Endothelial cell of umbilical vein (primary cell): ENCODE measurements around the gene ARHGEF11. TPM values are rescaled to one million over a fixed set of nuclear protein-coding genes. Genes with fewer than 3 reads are reported as not detected.

Experiments used
- BruUV-seq: library from RNA; stranded (reverse); fragments of 400-500 nt; replicated peaks from 2 replicates; lab custom pipeline; 2021; lab: Mats Ljungman, UMichigan
- CTCF ChIA-PET: fragments of 300-600, 350-600 bp; sonication (Branson Sonifier 250); formaldehyde crosslinking; loops from one replicate; lab custom pipeline; 2021; ENCODE audit warnings: antibody characterized with exemption, inconsistent platforms; lab: Charles Lee
- POLR2A ChIA-PET: fragments of 300-600, 350-600 bp; sonication (Branson Sonifier 250); formaldehyde crosslinking; loops from one replicate; lab custom pipeline; 2021; ENCODE audit warnings: antibody characterized with exemption, inconsistent platforms; lab: Charles Lee
- DNase-seq: peaks from one replicate; pipeline ENCODE4 v3.0.0-alpha.2; 2011; ENCODE audit warnings: low read depth, low spot score
- FAIRE-seq: peaks from 2 replicates; lab custom pipeline; 2011; peaks lifted over from hg19 to GRCh38; lab: Jason Lieb, UNC
- H2AFZ ChIP-seq: 2 replicates; pipeline ENCODE4 v1.6.0; 2012; ENCODE audit warnings: low read depth, low read length, control low read depth, inconsistent platforms
- H3K27ac ChIP-seq: 2 replicates; pipeline ENCODE4 v1.5.1; 2011; ENCODE audit warnings: low read depth, mild to moderate bottlenecking, control low read depth, low read length, moderate library complexity; ENCODE audit not compliant: insufficient read depth
- H3K27me3 ChIP-seq, 2 experiments: 2 replicates each; pipeline versions ENCODE4 v1.6.0 to v1.6.1; 2011; ENCODE audit warnings: low read length in 2 of 2, mixed read lengths in 1 of 2; ENCODE audit not compliant: control insufficient read depth in 2 of 2, insufficient read depth in 2 of 2
- H3K36me3 ChIP-seq, 2 experiments: 2 replicates in 1 of 2; 3 replicates in 1 of 2; pipeline ENCODE4 v1.5.1; 2011; ENCODE audit warnings: low read length in 2 of 2, mild to moderate bottlenecking in 1 of 2, moderate library complexity in 1 of 2; ENCODE audit not compliant: control insufficient read depth in 2 of 2, insufficient read depth in 2 of 2; ENCODE audit errors: extremely low read depth in 1 of 2
- H3K4me1 ChIP-seq: 3 replicates; pipeline ENCODE4 v1.5.1; 2011; ENCODE audit warnings: mild to moderate bottlenecking, low read length; ENCODE audit not compliant: control insufficient read depth, insufficient read depth; ENCODE audit errors: extremely low read depth
- H3K4me2 ChIP-seq: 2 replicates; pipeline ENCODE4 v1.6.1; 2011; ENCODE audit warnings: low read length, control low read depth, mixed read lengths; ENCODE audit not compliant: insufficient read depth
- H3K4me3 ChIP-seq, 3 experiments: fragments of 200-600 bp in 1 of 3; sonication (generic), shearing (Covaris generic) in 1 of 3; replicated peaks in 1 of 3; 2 replicates each; pipeline ENCODE4 v1.5.1; 2011 to 2016; ENCODE audit warnings: control low read depth in 3 of 3, low read length in 3 of 3, mild to moderate bottlenecking in 2 of 3, inconsistent platforms in 1 of 3, low read depth in 1 of 3, moderate library complexity in 1 of 3; ENCODE audit not compliant: insufficient read depth in 1 of 3
- H3K79me2 ChIP-seq: 2 replicates; pipeline ENCODE4 v1.6.0; 2012; ENCODE audit warnings: low read length, inconsistent platforms; ENCODE audit not compliant: control insufficient read depth, insufficient read depth
- H3K9ac ChIP-seq: replicated peaks from 2 replicates; pipeline ENCODE3; 2011; ENCODE audit warnings: low read length, control low read depth; ENCODE audit not compliant: insufficient read depth; ENCODE audit errors: extremely low read depth
- H3K9me1 ChIP-seq: replicated peaks from 3 replicates; pipeline ENCODE4 v1.6.0; 2011; ENCODE audit warnings: mild to moderate bottlenecking, low read length; ENCODE audit not compliant: control insufficient read depth, insufficient read depth; ENCODE audit errors: extremely low read depth
- H3K9me3 ChIP-seq: replicated peaks from 2 replicates; pipeline ENCODE4 v1.5.1; 2012; ENCODE audit warnings: low read length, inconsistent platforms; ENCODE audit not compliant: control insufficient read depth, insufficient read depth
- H4K20me1 ChIP-seq: replicated peaks from 2 replicates; pipeline ENCODE3; 2011; ENCODE audit warnings: mild to moderate bottlenecking, low read length; ENCODE audit not compliant: control insufficient read depth, insufficient read depth; ENCODE audit errors: extremely low read depth
- FOS ChIP-seq: IDR thresholded peaks from 2 replicates; pipeline ENCODE4 v1.6.1; 2011; ENCODE audit warnings: mild to moderate bottlenecking, low read length, moderate library complexity, borderline replicate concordance; ENCODE audit not compliant: insufficient read depth
- GATA2 ChIP-seq: IDR thresholded peaks from 2 replicates; pipeline ENCODE4 v1.7.0; 2011; ENCODE audit warnings: low read depth, mild to moderate bottlenecking, moderate library complexity, mixed read lengths, low read length; ENCODE audit not compliant: insufficient read length, insufficient read depth
- JUN ChIP-seq: IDR thresholded peaks from 2 replicates; pipeline ENCODE4 v1.6.1; 2011; ENCODE audit warnings: borderline replicate concordance, low read depth; ENCODE audit not compliant: insufficient read length, insufficient read depth
- MYC ChIP-seq: IDR thresholded peaks from one replicate; pipeline ENCODE4 v1.6.1; 2011; ENCODE audit warnings: mild to moderate bottlenecking, low read depth, low read length
- POLR2A ChIP-seq: IDR thresholded peaks from 2 replicates; pipeline ENCODE4 v1.6.1; 2012; ENCODE audit warnings: low read depth, mild to moderate bottlenecking, control low read depth, low read length
- POLR2AphosphoS5 ChIP-seq: IDR thresholded peaks from 2 replicates; pipeline ENCODE4 v1.6.1; 2012; ENCODE audit warnings: low read depth, mild to moderate bottlenecking, control low read depth, low read length, moderate library complexity; ENCODE audit not compliant: insufficient read depth
- dilution Hi-C: fragments of 300-500 bp; cut with MboI; formaldehyde crosslinking; loops from one replicate; pipeline ENCODE4 v1.15.0; 2019; ENCODE audit warnings: low sequenced_read_pairs; ENCODE audit not compliant: extremely low pct_ligation_motif_present
- intact Hi-C: fragments of 100-400 bp; cut with micrococcal nuclease; formaldehyde crosslinking; loops from one replicate; pipeline ENCODE4 v1.10.0; 2022
- polyA plus RNA-seq, 4 experiments: library from polyadenylated mRNA; depleted of rRNA in 3 of 4; stranded (reverse) in 3 of 4; unstranded in 1 of 4; fragments of >200 nt; gene quantifications; 2 replicates each; pipeline versions ENCODE4 v1.2.1 to v1.2.3, GENCODE V29; 2011 to 2012; ENCODE audit warnings: missing spikeins in 1 of 4
- total RNA-seq: library from RNA; stranded (reverse); gene quantifications from 2 replicates; pipeline ENCODE4 v1.2.3, GENCODE V29; 2021
- TF ChIP-seq, protein P1 (sequence below): IDR thresholded peaks from 2 replicates; pipeline ENCODE4 v1.6.1; 2011; ENCODE audit not compliant: insufficient read depth, insufficient read length
- TF ChIP-seq, protein P2 (sequence below), 2 donors: IDR thresholded peaks; 1 replicate in 1 of 2; 2 replicates in 1 of 2; pipeline ENCODE4 v1.5.1; 2011; ENCODE audit warnings: low read length in 2 of 2, mild to moderate bottlenecking in 2 of 2, moderate library complexity in 2 of 2, control low read depth in 1 of 2, inconsistent platforms in 1 of 2, low read depth in 1 of 2; ENCODE audit not compliant: insufficient read depth in 1 of 2; ENCODE audit errors: extremely low read depth in 1 of 2

The ARHGEF11 gene
- total and polyA plus RNA-seq, 2 donors (not counting 3 experiments of a cell fraction or from before 2014, with no cell fraction given), result 18.2 to 28.0 TPM

DNA sequence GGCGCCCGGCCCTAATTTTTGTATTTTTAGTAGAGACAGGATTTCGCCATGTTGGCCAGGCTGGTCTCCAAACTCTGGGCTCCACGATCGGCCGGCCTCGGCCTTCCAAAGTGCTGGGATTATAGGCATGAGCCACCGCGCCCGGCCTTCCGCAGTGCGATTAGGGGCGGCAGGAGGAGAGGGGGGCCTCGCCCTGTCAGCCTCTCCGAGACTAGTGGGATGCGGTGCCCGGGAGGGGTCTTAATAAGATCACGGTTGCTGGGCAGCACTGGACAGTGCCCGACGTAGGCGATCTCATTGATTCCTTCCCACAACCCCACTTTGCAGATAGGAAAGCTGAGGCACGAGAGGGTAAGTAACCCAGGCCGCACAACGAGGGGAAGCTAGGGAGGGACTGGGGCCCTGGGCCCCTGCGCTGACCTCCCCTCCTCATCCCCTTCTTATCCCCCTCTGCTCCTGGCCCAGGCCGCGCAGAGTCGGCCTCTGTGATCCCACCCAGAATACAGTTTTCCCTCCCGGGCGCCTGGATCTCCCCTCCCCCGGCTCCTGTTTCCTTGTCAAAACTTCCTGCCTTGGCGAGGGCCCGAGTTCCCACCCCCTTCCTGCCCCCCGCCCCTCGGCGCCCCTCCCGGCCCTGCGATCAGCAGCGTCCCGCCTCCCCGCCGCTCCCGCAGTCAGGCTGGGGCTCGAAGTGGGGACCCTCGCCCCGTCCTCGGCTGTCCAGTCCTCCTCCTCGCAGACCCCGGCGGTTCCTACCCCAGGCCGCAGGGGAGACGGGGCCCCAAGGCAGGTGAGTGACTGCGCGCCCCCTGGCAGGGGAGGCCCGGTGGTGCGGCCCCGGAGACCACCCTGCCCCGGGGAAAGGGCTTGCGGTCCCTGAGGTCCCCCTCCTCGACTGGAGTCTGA, 152.2 kb downstream of the ARHGEF11 start, which contains the start of gene PEAR1:
PEAR1 (plus strand) TSS at position 671 of the 906 bp plus-strand sequence. CDS start 10,209 bp downstream, outside the sequence.
- intact Hi-C loops (loop anchor here (5.0 to 10.0 kb wide), 3 partner anchors 151 to 388 kb away; partner anchors contain the start of genes MEF2D and MRPL24), dilution Hi-C loops (no loop called here)
- peak within 1 kb of the TSS; percentile 85 to 92 (median 90) for H3K4me3 ChIP-seq
- H3K79me2 ChIP-seq, result peaks cover 44% of the 10 kb centered on the region
- peak; percentile 78 for DNase-seq
- no peaks in the 10 kb centered on the region for H3K27me3 ChIP-seq
- H3K27ac ChIP-seq, result peak within 1 kb of the TSS; percentile 95
- TF ChIP-seq MYC, result no peak
- TF ChIP-seq JUN, result no peak
- TF ChIP-seq POLR2AphosphoS5, result peak; percentile 36
- peak; percentile 64 for TF ChIP-seq POLR2A
- TF ChIP-seq, protein P1, sequence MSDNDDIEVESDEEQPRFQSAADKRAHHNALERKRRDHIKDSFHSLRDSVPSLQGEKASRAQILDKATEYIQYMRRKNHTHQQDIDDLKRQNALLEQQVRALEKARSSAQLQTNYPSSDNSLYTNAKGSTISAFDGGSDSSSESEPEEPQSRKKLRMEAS, result no peak
- TF ChIP-seq FOS, result no peak
- no peak for TF ChIP-seq GATA2
- TF ChIP-seq, protein P2, sequence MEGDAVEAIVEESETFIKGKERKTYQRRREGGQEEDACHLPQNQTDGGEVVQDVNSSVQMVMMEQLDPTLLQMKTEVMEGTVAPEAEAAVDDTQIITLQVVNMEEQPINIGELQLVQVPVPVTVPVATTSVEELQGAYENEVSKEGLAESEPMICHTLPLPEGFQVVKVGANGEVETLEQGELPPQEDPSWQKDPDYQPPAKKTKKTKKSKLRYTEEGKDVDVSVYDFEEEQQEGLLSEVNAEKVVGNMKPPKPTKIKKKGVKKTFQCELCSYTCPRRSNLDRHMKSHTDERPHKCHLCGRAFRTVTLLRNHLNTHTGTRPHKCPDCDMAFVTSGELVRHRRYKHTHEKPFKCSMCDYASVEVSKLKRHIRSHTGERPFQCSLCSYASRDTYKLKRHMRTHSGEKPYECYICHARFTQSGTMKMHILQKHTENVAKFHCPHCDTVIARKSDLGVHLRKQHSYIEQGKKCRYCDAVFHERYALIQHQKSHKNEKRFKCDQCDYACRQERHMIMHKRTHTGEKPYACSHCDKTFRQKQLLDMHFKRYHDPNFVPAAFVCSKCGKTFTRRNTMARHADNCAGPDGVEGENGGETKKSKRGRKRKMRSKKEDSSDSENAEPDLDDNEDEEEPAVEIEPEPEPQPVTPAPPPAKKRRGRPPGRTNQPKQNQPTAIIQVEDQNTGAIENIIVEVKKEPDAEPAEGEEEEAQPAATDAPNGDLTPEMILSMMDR (IDR thresholded peaks at IDR 0.05; ENCODE audit: extremely low read depth in 1 of 2, insufficient read depth in 1 of 2, low read depth in 1 of 2, low read length in 2 of 2), result peak in 1 of 2 donors; percentile 31
- peak within 1 kb of the TSS; percentile 46 for H2AFZ ChIP-seq
- H3K36me3 ChIP-seq, result no peaks in the 10 kb centered on the region
- peak; percentile 79 for FAIRE-seq
- ChIA-PET POLR2A (interaction anchor here (0.7 kb wide), 1 partner anchor 10 kb away, joined by 6 read pairs; no protein-coding TSS in a partner anchor), CTCF (interaction anchor here (0.8 to 8.4 kb wide), 12 partner anchors 10 to 205 kb away, joined by 3 to 312 read pairs (median 16); partner anchors contain the start of genes INSRR, ISG20L2, LRRC71 and METTL25B)
- H3K9me3 ChIP-seq, result no peaks in the 10 kb centered on the region
- peak within 1 kb of the TSS; percentile 96 for H3K4me2 ChIP-seq
- H3K9me1 ChIP-seq, result no peaks in the 10 kb centered on the region
- H4K20me1 ChIP-seq, result no peaks in the 10 kb centered on the region
- peaks cover 37% of the 10 kb centered on the region for H3K4me1 ChIP-seq
- H3K9ac ChIP-seq, result peak within 1 kb of the TSS; percentile 84
- no TSS peak for BruUV-seq
